NCI-H510A treated with DMSO at 0.1 percent for 48 hours (cell line): ENCODE results near the gene JAKMIP1.
"Not testable (repeated sequence)": the region's sequence is repeated elsewhere in the genome, so short reads cannot be mapped to it uniquely, and the experiment has no call there.

Source experiments
- DNase-seq: peaks from one replicate; lab custom pipeline; 2025; lab: John Stamatoyannopoulos, UW

Gene JAKMIP1

DNA sequence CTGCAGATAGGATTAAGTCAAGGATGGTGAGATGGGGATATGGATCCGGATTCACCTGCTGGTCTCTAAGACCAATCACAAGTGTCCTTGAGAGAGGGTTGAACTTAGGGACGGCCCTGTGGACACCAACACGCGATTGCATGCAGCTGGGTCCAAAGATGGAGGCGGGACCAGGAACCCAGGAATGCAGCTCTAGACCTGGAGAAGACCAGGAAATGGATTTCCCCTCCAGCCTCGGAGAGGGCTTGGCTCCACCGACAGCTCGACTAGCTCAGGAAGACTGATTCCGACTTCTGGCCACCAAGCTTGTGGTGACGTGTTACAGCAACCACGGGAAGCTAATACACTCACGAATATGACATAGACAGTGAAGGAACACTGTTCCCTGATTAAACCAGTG, 186.8 kb downstream of the JAKMIP1 start:
- DNase-seq, result no peak

DNA sequence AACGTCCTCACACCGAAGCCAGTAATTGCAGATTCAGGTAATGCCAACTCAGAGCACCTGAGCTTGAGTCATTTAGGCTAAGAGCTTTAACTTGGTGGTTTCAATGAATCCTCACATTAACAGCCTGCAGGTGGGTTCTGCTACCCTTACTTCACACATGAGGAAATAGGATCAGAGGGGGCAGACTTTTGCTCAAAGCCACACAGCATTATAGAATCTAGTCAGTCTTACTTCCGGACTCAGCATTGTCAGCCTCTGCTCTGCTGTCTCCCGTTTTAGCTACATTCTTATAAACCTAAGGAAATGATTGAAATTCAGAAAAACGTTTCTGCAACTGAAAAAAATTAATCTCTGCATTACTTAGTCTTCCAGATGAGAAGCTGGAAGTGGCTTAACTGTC, 188.1 kb downstream of the JAKMIP1 start:
- DNase-seq, result no peak

DNA sequence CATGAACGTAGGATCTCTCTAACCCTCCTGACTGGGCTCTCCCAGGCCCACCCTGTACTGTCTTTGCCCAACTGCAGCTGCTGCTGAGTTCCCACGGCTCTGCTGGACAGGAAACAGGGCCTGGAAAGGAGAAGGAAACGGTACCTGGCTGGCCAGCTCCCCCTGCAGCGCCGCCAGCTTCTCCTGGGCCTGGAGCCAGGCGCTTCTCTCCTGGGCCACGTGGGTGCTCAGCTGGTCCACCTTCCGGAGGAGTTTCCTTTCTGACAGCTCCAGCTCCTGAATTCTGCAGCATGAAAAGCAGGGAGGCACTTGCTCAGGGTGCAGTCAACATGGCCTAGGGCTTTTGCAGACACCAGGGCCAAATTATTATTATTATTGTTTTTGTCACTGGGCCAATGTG, 188.7 kb downstream of the JAKMIP1 start:
- DNase-seq, result peak; percentile 10

DNA sequence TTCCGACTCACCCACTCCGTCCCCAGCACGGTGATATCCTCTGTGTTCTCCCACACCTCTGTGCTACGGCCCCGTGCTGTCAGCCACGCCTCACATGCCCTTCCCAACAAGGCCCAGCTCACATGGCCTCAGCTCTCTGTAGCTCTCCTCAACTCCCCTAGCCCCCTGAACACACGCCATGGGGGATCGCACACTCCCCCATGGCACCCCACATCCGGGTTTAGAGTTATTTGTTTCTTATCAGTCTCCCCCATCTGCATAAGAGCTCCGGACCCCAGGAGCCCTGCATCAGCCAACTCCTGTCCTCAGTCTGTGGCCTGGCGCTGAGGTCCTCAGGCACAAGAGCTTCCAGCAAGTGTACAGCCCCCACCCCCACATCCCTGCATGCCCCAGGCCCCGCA, 189.1 kb downstream of the JAKMIP1 start:
- no peak for DNase-seq

DNA sequence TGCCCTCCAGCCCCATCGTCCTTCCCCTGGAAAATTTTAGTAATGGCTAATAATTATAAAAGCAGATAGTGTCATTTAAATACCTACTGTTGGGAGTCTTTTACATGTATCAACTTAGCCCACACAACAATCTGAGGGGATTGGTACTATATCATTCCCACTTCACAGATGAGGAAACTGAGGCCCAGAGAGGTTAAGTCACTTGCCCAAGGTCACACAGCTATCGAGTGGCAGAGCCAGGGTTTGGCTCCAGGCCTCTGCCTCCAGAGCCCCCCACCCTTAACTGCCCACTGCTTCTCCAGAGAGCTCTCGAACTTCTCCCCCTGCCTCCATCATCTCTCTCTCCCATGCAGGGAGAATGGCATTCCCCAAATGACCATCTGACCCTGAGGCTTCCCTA, 189.6 kb downstream of the JAKMIP1 start:
- no peak for DNase-seq

DNA sequence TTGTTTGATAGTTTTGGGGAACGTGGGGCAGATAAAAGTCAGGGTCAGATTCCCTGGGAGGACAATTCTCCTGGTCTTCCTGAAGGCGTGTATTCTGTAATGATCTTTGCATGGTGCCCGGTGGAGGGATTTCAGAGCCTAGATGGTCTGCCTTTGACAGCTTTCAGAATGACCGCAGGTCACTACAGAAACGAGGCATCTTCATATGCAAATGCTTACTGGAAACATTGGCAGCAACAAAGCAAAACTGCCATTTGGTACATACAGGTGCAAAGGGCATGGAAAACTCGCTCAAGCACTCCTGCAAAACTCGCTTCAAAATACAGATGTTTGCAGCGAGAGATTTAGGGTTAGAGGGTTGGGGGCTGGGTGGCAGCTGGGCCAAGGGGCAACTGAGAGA, 190.9 kb downstream of the JAKMIP1 start:
- DNase-seq, result no peak

DNA sequence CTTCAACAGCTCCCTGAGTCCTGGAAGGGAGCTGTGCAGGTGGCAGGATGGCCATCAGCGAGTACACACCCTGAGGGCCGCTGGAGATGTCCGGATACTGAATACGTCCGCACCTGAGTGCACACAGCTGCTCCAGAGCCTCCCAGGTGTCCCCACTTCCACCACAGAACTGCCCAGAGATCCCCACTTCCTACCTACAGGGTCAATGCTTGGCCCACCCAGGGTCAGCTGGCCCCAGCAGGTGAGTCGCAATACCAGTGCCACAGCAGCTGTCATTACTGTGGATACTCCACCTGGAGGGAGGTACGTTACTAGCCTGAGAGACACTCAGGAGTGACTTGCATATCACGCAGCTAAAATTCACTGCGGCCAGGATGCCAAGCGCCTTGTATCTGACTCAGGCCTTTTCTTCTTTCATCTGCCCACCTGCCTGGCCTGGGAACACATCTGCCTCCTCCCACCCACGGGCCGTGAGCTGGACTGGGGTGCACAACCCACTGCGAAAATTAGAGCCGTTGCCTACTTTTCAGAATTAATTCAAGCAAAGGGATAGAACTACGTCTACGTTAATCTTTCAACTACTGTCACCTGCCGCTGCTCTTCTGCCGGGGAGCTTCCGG, 191.5 kb downstream of the JAKMIP1 start:
- DNase-seq, result peak; percentile 25

DNA sequence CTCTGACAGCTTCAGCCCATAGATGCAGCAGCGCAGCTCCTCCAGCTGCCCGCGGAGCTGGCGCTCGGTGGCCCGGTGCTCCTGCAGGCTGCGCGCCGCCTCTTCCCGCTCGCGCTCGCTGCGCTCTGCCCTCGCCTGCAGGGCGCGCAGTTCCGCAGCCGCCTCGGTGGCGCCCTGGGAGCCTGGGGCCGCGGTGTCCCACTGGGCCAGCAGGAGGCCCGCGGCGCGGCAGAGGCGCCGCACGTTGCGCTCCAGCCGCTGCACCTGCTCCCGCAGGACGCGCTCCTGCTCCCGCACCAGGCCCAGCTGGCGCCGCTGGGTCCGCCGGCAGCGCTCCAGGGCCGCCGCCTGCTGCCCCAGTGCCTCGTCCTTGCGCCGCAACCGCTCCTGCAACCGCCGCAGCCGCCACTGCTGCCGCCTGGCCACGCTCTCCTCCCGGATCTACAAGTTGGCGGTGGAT, 192.2 kb downstream of the JAKMIP1 start:
- DNase-seq, result no peak

DNA sequence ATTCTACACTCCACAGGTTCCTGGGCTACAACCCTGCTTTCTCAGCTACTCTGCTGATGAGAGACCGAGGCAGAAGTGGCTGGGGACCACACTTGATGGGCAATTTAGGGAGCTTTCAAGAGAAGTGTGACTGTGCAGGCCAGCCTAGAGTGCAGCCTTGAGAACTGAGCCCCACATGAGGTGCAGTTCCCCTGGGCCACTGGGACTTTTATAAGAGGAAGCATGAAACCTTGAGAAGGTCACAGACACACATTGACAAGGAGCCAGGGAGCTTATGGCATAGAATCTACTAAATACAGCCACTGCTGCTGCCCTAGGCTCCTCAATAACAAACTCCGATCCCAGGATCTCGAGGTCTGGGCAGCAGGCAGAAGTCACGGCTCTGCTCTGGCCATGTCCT, 195.2 kb downstream of the JAKMIP1 start:
- DNase-seq, result no peak

DNA sequence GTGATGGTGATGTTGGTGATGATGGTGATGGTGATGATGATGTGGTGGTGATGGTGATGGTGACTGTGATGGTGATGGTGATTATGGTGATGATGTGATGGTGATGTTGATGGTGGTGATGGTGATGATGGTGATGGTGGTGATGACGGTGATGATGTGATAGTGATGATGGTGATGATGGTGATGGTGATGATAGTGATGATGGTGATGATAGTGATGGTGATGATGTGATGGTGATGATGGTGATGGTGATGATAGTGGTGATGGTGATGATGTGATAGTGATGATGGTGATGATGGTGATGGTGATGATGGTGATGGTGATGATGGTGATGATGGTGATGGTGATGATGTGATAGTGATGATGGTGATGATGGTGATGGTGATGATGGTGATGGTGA, 196.9 kb downstream of the JAKMIP1 start:
- DNase-seq, result not testable (repeated sequence)

DNA sequence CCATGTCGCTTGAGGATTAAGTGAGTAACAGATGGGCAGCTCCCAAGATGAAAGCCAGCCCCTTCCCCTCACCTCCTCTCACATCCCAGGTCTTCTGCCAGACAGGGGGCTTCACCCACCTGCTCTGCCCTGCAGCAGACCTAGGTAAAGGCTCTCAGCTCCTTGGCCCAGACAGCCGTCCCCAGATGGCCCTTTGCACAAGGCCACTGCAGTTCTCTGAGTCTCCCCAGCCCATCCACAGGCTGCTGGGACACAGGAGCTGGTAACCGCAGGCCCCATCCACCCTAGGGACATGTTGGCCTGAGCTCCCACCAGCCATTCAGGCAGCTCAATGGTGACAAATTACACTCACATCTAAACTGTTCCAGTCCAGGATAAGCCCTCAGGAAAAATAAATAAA, 197.4 kb downstream of the JAKMIP1 start:
- no peak for DNase-seq

DNA sequence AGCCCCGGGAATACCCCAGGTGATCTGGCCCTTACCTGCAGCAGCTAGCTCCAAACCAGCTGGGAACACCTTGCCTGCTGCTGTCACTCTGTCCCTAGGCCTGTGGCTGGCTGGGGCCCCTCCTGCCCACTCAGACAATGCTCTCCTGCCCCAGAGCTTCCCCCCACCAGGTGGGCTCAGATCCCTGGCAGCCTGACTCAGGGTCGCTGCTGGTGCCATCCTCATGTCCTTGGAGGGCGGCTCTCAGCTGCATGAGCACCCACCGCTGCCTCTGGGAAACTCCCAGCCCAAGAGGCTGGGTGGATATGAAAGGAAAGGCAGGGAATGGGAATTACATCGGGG, 197.9 kb downstream of the JAKMIP1 start:
- no peak for DNase-seq

DNA sequence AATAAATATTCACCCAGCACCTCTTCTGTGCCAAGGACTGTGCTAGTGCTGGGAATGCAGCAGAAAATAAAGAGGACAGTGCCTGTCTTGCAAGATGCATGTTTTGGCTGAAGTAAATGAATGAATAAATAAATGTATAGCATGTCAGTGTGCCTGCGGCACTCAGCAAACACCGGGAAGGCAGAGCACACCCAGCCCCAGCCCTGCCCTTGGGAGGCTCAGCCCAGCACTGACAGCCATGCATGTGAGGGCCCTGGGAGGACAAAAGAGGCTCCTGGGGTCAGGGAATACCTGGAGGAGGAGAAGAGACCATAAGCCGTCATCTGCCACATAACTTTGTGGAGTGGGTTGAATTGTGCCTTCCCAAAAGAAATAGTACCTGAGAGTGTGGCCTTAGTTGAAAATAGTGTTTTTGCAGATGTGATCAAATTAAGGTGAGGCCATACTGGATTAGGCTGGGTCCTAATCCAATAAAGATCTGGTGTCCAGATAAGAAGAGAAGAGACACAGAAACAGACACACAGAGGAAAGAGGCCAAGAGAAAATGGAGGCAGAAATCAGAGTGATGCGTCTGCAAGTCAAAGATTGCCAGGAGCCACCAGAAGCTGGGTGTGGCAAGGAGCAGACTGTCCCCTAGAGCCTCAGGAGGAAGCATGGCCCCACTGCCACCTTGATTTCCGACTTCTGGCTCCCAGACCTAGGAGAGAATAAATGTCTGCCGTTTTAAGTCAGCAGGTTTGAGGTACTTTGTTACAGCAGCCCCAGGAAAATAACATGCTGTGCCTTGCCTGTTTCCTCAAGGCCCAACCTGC, 198.5 kb downstream of the JAKMIP1 start:
- no peak for DNase-seq

DNA sequence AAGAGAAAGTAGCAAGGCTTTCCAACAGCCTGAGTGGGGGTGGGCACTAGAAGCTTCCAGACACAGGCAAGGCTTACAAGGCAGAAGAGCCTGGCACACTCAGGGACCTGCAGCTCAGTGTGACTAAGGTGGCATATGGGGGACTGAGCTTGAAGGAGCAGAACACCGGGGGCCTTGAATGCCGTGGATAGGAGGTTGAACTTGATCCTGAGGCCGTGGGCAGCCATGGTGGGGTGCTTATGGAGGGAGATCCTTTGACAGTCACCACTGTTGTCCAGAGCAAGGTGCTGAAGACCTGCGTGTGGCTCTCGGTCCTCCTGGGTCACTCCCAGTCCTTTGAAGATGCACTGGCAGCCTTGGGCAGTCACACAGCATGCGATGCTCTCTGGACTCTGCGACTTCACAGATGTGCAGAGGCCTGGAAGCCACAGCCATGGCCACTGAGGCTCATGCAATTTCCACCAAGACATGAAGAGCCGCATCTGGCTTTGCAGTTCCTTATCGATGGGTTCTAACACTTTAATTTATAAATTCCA, 200.5 kb downstream of the JAKMIP1 start:
- DNase-seq, result no peak

DNA sequence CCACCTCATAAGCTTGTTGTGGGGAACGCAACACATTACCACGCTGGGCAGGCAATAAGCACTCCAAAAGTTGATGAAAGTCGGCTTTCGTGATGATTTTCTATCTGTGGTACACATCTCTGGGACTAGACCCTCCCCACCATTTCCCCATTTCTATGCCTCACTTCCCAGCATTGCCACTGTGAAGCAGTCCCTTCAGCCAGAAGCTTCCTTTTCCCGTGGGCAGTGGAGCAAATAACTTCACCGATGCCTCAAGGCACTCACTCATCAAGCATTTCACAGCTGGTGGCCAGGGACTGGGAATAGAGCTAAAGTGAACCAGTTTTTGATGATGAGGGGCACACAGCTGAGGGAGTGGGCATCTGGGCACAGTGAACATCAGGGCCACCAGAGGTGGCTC, 201.0 kb downstream of the JAKMIP1 start:
- DNase-seq, result no peak

DNA sequence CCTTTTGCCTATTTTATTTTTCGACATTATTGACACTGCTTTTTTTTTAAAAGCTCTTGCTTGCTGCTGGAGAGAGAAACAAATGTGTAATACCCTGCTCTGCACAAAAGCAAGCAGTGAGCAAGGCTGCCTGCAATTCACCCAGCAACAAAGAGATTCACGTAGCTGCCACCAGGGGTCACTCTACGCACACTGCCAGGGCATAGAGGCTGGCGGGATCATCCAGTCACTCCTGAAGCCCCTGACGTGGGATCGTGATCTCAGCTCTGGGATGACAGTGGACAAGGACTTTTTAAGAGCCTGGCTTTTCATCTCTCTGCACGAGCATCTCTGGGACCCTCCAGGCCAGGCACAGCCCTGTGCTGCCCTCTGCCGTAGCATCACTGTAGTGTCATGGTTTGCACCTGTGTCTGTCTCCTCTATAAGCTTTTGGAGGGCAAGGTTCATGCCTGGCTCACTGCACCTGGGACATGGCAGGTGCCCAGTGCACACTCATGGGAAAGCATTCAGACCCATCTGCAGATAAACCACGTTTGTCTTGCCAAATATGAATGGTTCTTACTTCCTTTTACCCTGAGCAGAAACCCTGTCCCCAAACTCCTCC, 201.9 kb downstream of the JAKMIP1 start:
- peak; percentile 63 for DNase-seq

DNA sequence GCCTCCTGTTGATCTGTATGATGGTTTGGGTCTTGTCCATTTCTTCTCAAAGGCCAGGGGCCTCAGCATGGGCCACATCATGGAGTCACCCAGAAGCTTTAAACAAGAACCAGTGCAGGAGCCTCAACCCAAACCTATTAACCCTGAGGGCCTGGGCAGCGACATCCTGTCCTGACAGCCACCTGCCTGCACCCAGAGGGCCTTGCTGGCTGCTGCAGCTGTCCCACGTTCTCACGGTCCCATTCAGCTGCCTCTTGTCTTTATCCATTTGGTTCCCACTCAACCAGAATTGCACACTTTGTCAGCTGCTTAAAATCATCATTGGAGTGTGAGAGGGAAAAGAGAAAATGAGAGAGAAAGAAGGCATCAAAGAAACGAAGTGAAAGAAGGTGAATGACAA, 203.7 kb downstream of the JAKMIP1 start:
- DNase-seq, result peak; percentile 14

DNA sequence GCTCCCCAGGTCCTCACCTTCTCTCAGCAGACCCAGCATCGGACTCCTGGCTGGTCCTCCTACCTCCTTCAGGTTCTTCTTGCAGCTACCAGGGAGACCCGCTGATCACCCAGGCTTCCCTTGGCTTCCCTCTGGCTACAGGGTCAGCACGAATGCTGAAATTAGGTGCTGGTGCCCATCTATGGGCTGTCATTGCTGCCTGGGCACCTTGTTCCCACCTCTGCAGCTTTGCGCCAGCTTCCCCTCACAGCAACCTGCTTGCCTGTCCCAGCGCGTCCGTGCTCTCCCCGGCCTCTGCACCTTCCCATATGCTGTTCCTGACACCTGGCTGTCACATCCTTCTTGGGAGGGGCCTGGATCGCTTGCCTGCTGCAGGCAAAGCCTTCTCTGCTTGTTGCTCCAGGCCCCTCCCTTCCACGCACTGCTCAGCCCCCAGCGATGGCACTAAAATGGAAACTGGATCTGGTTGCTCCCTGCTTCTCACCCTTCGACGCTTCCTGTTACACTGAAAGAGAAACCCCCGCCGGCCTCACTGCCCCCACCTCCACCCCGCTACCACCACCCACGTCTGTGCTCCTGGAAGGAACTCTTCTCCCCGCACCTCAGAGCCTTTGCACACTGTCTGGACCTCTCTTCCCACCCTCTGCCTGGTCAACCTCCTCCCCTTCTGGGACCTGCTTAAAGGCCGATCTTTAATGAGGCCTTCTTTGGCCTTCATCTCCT, 204.3 kb downstream of the JAKMIP1 start:
- DNase-seq, result peak; percentile 30

DNA sequence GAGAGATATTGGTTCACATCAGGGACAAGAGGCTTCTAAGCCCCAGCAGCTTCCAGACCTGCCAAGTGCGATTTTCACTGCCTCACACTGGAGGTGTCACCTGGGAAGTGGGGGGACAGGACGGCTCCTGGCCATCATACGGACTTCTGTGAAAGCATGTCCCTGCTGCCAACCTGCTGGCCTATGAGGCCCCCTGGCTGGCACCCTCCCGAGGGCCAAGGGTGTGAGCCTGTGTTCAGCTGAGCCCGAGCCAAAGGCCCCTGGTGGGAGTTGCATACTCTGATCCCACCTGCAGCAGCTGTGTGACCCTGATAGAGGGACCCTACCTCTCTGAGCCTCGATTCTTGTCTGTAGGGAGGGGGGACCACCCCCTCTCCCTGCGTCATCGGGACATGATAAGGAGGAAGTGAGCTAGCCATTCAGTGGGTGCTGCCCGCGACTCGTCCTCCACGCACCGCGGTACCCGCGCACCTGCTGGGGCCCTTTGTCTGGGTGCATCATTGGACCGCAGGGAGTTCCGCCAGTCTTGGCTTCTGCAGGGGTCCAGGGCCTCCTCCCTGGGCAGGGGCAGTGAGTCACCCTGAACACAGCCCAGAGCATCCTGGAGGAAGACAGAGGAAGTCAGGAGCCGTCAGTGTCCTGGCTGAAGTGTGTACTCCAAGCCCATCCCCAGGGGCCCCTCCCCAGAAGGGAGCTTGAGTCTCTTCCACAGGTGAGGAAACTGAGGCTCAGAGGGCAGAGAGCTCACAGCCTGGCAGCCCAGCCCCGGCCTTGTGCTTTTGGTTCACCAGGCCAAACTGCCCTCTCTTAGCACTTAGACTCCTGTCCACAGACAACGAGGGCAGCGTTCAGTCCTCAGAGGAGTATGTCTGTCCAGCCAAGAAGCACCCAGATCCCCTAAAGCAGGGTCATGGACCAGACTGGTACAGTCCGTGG, 206.2 kb downstream of the JAKMIP1 start:
- no peak for DNase-seq

DNA sequence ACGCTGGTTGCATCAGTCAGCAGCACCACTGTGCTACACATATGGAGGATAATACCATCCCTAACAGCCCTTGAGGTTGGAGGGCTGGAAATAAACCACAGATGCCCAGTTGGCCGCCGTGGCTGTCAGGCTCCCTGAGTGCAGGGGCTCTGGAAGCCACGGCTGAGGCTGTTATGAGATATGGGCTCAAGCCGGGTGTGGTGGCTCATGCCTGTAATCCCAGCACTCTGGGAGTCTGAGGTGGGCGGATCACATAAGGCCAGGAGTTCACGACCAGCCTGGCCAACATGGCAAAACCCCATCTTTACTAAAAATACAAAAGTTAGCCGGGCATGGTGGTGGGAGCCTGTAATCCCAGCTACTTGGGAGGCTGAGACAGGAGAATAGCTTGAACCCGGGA, 207.0 kb downstream of the JAKMIP1 start:
- not testable (repeated sequence) for DNase-seq

DNA sequence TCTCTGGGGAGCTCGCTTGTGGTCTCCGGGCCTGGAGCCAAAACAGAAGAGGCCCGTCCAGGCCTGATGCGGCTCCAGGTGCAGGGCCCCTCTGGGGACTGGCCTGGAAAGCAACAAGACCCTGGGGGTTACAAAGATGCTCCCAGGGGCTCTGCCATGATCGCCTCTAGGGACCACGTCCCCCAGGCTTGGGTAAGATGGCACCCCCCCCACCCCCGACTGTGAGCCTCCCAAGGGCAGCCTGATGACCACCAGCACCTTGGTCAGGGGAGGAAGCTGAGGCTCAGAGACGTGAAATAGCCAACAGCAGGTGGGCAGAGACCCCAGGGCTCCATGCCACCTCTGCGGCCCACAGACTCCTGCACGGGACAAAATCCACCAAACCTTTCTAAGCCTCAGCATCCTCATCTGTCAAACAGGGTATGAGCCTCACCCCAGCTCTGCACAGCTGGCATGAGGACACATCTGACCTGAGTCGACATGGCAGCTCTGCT, 207.5 kb downstream of the JAKMIP1 start:
- DNase-seq, result no peak
